ENCODE results near the gene FNDC7.
"Not testable (repeated sequence)": the region's sequence is repeated elsewhere in the genome, so short reads cannot be mapped to it uniquely, and the experiment has no call there.

FNDC7 gene

GRCh38 chr1:108695535-108695934, 17.2 kb upstream of the FNDC7 start:
- DNase-seq: no peak

GRCh38 chr1:108699375-108700332, 13.1 kb upstream of the FNDC7 start:
- no peak for DNase-seq

- DNase-seq: no peak
These were observed 11.4 kb upstream of the FNDC7 start for GRCh38 chr1:108701176-108701849.

- DNase-seq: not testable (repeated sequence)
These were observed 10.6 kb upstream of the FNDC7 start for GRCh38 chr1:108702109-108702508.

- no peak for DNase-seq
These were observed 8.8 kb upstream of the FNDC7 start for GRCh38 chr1:108703939-108704338.

GRCh38 chr1:108704496-108704895, 8.2 kb upstream of the FNDC7 start:
- DNase-seq: no peak

- no peak for DNase-seq
These were observed 6.1 kb upstream of the FNDC7 start for GRCh38 chr1:108706643-108707042.

GRCh38 chr1:108708691-108709660, 3.7 kb upstream of the FNDC7 start:
- DNase-seq: no peak

GRCh38 chr1:108715932-108716331, 3.2 kb downstream of the FNDC7 start:
- DNase-seq: no peak

- DNase-seq: peak in 2 of 51 donors; percentile 12 to 21
These were observed 3.9 kb downstream of the FNDC7 start for GRCh38 chr1:108716437-108717230.

- DNase-seq: peak in 4 of 51 donors; percentile 19 to 41 (median 34)
These were observed 5.1 kb downstream of the FNDC7 start for GRCh38 chr1:108717774-108718316.

GRCh38 chr1:108718927-108719655, 6.4 kb downstream of the FNDC7 start:
- DNase-seq: peak in 2 of 51 donors; percentile 12 to 60

- peak in 1 of 51 donors; percentile 25 for DNase-seq
These were observed 7.1 kb downstream of the FNDC7 start for GRCh38 chr1:108719656-108720435.

GRCh38 chr1:108722292-108722691, 9.6 kb downstream of the FNDC7 start:
- DNase-seq: peak in 2 of 51 donors; percentile 41 to 52

- no peak for DNase-seq
These were observed 13.2 kb downstream of the FNDC7 start for GRCh38 chr1:108725906-108726305.

GRCh38 chr1:108728327-108728923, 15.7 kb downstream of the FNDC7 start:
- no peak for DNase-seq

- no peak for DNase-seq
These were observed 16.8 kb downstream of the FNDC7 start for GRCh38 chr1:108729481-108729880.

GRCh38 chr1:108732398-108732797, 19.7 kb downstream of the FNDC7 start:
- no peak for DNase-seq

All from hypothalamus (tissue), 51 donors.